Measurements from ENCODE around the gene SLC2A10.

DNA sequence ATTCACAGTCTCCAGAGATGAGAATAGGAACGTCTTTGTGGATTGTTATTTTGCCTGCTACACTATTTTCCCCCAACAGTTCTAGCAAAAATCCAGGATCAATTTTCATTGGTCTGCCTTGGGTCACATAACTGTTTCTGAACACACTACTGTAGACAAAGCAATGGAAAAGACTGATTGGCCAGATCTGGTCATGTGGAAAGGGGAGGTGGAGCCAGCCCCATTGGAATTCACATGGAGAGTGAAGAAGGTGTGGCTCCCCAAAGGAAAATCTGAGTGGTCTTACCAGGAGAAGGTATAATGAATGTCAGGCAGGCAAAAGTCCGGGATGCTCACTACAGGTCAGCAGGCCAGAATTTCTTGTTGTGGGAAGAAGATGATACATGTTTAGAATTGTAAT, 10.7 kb upstream of the SLC2A10 start:
- TF ChIP-seq, protein P1, sequence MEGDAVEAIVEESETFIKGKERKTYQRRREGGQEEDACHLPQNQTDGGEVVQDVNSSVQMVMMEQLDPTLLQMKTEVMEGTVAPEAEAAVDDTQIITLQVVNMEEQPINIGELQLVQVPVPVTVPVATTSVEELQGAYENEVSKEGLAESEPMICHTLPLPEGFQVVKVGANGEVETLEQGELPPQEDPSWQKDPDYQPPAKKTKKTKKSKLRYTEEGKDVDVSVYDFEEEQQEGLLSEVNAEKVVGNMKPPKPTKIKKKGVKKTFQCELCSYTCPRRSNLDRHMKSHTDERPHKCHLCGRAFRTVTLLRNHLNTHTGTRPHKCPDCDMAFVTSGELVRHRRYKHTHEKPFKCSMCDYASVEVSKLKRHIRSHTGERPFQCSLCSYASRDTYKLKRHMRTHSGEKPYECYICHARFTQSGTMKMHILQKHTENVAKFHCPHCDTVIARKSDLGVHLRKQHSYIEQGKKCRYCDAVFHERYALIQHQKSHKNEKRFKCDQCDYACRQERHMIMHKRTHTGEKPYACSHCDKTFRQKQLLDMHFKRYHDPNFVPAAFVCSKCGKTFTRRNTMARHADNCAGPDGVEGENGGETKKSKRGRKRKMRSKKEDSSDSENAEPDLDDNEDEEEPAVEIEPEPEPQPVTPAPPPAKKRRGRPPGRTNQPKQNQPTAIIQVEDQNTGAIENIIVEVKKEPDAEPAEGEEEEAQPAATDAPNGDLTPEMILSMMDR (IDR thresholded peaks at IDR 0.05) = no peak
- TF ChIP-seq POLR2A (IDR thresholded peaks at IDR 0.05) = no peak

Measured in esophagus squamous epithelium (tissue), 4 donors.